ENCODE results near the gene ADAMTS3. TPM values are rescaled to one million over a fixed set of nuclear protein-coding genes. Genes with fewer than 3 reads are reported as not detected.

ADAMTS3 gene
- total RNA-seq, 4 donors from 2014 or later: 0.47 to 30.4 (median 10.2) TPM

DNA sequence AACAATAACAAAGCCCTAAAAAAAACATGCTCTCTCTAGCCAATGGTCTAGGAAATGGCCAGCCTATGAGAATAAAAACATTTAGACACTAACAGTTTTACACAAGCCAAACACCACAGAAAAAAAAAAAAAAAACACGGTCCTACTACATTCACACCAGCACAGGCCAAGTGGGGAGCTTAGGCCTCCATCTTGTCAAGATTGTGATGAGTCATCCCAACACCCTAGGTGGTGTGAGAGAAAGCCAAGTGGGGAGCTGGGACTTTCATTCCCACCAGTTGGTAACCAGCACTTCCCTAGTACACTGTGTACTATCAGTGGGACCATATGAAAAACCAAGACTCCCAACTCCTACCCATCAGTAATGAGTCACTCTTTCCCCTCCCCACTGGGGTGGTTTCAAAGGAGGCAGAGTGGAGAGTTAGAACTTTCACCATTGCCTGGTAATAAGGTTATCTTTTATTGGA is 95.6 kb downstream of the ADAMTS3 start:
- DNase-seq (ENCODE audit: low spot score) (no peak), ATAC-seq (ENCODE audit: low FRiP score) (peak; percentile 51)
- TF ChIP-seq, protein P1, sequence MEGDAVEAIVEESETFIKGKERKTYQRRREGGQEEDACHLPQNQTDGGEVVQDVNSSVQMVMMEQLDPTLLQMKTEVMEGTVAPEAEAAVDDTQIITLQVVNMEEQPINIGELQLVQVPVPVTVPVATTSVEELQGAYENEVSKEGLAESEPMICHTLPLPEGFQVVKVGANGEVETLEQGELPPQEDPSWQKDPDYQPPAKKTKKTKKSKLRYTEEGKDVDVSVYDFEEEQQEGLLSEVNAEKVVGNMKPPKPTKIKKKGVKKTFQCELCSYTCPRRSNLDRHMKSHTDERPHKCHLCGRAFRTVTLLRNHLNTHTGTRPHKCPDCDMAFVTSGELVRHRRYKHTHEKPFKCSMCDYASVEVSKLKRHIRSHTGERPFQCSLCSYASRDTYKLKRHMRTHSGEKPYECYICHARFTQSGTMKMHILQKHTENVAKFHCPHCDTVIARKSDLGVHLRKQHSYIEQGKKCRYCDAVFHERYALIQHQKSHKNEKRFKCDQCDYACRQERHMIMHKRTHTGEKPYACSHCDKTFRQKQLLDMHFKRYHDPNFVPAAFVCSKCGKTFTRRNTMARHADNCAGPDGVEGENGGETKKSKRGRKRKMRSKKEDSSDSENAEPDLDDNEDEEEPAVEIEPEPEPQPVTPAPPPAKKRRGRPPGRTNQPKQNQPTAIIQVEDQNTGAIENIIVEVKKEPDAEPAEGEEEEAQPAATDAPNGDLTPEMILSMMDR (IDR thresholded peaks at IDR 0.05): no peak

DNA sequence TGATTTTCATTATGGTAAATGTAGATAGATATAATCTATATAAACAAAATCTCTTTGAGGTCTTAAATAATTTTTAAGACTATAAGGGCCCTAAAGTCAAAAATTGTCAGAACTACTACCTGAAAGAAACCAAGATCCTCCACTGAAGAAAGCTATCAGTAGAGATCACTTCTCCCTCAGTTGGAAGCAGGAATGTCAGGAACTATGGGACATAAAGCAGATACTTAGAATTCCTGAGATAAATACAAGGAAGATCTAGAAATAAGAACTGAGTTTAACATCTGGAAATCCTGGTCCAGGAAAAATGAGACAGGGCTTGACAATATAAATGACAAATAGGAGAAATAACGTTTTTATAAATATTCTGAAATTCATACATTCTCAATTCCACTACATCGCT is 97.2 kb downstream of the ADAMTS3 start:
- TF ChIP-seq, protein P1 (IDR thresholded peaks at IDR 0.05): no peak
- no peak for DNase-seq (ENCODE audit: low spot score)
- no peak for ATAC-seq (ENCODE audit: low FRiP score)

DNA sequence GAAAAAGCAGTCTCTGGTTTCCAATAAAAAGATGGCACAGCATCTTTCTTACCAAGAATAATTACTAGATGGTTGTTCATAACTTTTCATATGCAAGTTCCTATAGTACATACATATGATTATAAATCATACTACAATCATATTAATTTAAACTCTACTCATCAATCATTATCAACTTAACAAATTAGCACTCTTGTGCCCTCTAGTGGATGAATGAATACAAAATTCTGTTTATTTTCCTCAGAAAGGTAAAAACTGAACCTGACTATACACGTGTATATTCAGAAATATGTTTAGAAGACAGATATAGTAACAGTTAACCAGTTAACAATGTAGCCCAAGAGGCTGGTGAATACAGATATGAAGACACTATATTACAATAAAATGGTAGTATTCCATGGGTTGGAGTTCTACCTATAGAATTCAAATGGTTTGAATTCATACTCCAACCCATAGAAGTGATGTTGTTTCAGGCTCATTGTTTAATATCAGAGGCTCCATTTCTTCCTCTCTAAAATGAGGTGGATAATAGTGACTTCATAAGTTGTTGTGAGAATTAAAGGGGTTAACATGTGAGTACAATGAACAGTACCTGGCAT is 100.0 kb downstream of the ADAMTS3 start:
- DNase-seq (ENCODE audit: low spot score) (no peak), ATAC-seq (ENCODE audit: low FRiP score) (no peak)
- TF ChIP-seq, protein P1 (IDR thresholded peaks at IDR 0.05): no peak

DNA sequence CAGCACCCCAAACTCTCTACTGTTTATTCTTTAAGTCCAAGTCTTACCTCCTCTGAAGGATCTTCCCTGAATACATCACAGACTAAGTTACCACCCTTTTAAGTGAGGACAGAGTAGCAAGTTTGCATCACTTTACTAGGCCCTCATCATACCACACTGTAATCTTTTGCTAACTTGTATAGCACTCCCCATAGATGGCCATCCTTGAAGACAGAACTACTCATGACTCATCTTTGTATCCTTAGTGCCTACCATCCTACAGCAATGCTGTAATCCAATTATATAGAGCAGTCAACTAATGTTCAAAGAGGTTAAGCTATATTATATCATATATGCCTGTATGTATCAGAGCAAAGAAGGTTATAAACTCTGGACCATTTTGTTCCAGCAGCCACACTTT is 101.4 kb downstream of the ADAMTS3 start:
- ATAC-seq (ENCODE audit: low FRiP score) (no peak), DNase-seq (ENCODE audit: low spot score) (no peak)
- TF ChIP-seq, protein P1 (IDR thresholded peaks at IDR 0.05): no peak

DNA sequence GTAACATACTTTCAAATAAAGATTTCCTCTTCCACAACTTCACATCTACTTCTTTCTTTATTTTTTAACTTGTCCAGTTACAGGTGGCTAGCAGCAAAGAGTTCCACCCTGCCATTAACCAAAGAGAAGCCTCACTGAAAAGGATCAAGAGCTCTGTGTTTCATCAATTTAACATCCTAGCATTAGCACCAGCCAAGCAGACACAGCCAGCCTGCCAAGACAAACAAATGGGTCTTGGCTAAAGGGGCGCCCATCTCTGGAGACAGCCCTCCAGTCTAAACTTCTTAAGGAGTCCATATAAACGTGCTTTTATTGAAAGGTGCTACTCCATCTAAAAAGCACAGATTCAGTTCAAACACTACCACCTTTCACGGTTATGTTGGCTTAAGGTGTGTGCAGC is 105.3 kb downstream of the ADAMTS3 start:
- DNase-seq (ENCODE audit: low spot score) (no peak), ATAC-seq (ENCODE audit: low FRiP score) (no peak)
- TF ChIP-seq, protein P1 (IDR thresholded peaks at IDR 0.05): no peak

DNA sequence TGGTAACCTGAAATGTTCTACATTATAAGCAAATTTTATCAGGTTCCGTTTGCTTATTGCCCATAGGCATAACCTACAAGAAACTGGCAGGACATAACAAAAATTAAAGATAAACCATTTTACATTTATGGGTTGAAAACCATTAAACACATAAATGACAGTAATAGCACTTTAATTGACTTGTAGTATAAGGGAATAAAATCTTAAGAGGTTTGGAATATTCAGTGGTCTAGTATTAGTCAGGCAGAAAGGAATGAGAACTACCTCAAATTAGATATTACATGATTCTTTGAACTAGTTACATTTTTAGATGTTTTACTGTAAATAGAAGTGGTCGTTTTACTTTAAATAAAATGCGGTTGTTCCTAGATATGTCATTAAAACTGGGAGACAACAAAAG is 111.9 kb downstream of the ADAMTS3 start:
- DNase-seq (ENCODE audit: low spot score): no peak
- no peak for ATAC-seq (ENCODE audit: low FRiP score)
- TF ChIP-seq, protein P1 (IDR thresholded peaks at IDR 0.05): no peak

DNA sequence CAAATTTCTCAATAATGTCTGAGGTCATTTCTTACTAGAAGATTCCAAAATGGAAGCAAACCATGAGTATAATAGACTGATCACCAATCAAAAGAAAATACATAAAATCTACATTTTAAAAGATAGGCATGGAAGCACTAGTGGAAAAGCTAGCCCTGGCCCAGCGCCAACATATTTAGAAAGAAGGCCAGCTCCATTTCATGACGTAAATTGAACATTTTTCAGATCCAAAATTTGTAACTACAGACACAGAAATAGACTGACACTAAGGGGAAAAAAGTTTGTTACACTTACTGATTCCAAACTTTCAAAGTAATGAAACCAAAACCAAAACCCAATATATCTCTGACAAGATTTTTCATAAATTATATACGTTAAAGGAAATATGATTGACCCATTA is 117.7 kb downstream of the ADAMTS3 start:
- ATAC-seq (ENCODE audit: low FRiP score): peak; percentile 5
- TF ChIP-seq, protein P1 (IDR thresholded peaks at IDR 0.05): no peak
- peak; percentile 37 for DNase-seq (ENCODE audit: low spot score)

All from omental fat pad (tissue), 4 donors.